K562 (cell line): ENCODE results near the gene RHEX. TPM values are rescaled to one million over a fixed set of nuclear protein-coding genes. Genes with fewer than 3 reads are reported as not detected.

Source experiments
- CXXC5 ChIP-seq: fragments of 250-450 bp; sonication (Bioruptor Pico); IDR thresholded peaks from 2 replicates; pipeline ENCODE4 v1.8.0; 2022; ENCODE audit warnings: inconsistent platforms, mild to moderate bottlenecking, moderate library complexity
- EGR1 ChIP-seq: fragments of 450-650 bp; conservative IDR thresholded peaks from 2 replicates; pipeline ENCODE4 v1.6.1; 2017; ENCODE audit warnings: mild to moderate bottlenecking
- FOXA3 ChIP-seq, 2 experiments: fragments of 450-650 bp in 1 of 2; sonication (generic) in 1 of 2; formaldehyde crosslinking; IDR thresholded peaks in 1 of 2; conservative IDR thresholded peaks in 1 of 2; 2 replicates each; pipeline versions ENCODE4 v1.4.0 to v1.8.0; 2020 to 2022; ENCODE audit warnings: mild to moderate bottlenecking in 2 of 2, missing genetic modification reagents in 1 of 2
- FOXK2 ChIP-seq, 2 experiments: fragments of 450-650 bp; IDR thresholded peaks in 1 of 2; conservative IDR thresholded peaks in 1 of 2; 2 replicates each; pipeline ENCODE4 v1.6.1; 2016; ENCODE audit warnings: low read depth in 2 of 2, mild to moderate bottlenecking in 1 of 2
- KLF16 ChIP-seq: IDR thresholded peaks from 2 replicates; pipeline ENCODE4 v1.6.1; 2016; ENCODE audit warnings: antibody characterized with exemption
- PHB2 ChIP-seq: fragments of 450-650 bp; IDR thresholded peaks from 2 replicates; pipeline ENCODE4 v1.6.1; 2017; ENCODE audit warnings: low read depth
- ZBED1 ChIP-seq: IDR thresholded peaks from 2 replicates; pipeline ENCODE4 v1.6.1; 2014
- ZNF217 ChIP-seq: sonication (generic); formaldehyde crosslinking; IDR thresholded peaks from 2 replicates; pipeline ENCODE4 v1.8.0; 2022; ENCODE audit warnings: mild to moderate bottlenecking, missing genetic modification reagents
- ZNF347 ChIP-seq: fragments of 450-650 bp; formaldehyde crosslinking; IDR thresholded peaks from 2 replicates; pipeline ENCODE4 v1.4.0; 2020; ENCODE audit warnings: low read depth, mild to moderate bottlenecking, moderate library complexity
- polyA plus RNA-seq, 8 experiments: library from polyadenylated mRNA; depleted of rRNA in 4 of 8; stranded (reverse) in 5 of 8; unstranded in 3 of 8; fragments of >200 nt; fragmentation: Nextera tagmentation in 2 of 8; fragmentation: Illumina TruSeq in 1 of 8; extraction: Ambion mirVana in 2 of 8; extraction: Trizol in 1 of 8; gene quantifications; 2 replicates each; pipeline versions ENCODE4 v1.2.1 to v1.2.3, GENCODE V29; 2011 to 2014; ENCODE audit warnings: inconsistent platforms in 1 of 8, missing spikeins in 1 of 8
- total RNA-seq, 7 experiments: library from RNA; depleted of rRNA in 6 of 7; stranded (reverse); fragments of >200 nt in 6 of 7; fragmentation: Illumina TruSeq in 2 of 7; extraction: Trizol in 2 of 7; gene quantifications; 2 replicates each; pipeline versions ENCODE4 v1.2.1 to v1.2.3, GENCODE V29; 2011 to 2021; ENCODE audit warnings: low replicate concordance in 1 of 7
- TF ChIP-seq, protein P1 (sequence below): fragments of 450-650 bp; IDR thresholded peaks from 2 replicates; pipeline ENCODE4 v1.7.0; 2016; ENCODE audit warnings: borderline replicate concordance
- TF ChIP-seq, protein P2 (sequence below), 3 experiments: fragments of 200-800 bp in 1 of 3; fragments of 250-450 bp in 1 of 3; fragments of 450-650 bp in 1 of 3; sonication (Bioruptor Pico) in 1 of 3; sonication (Bioruptor generic) in 1 of 3; formaldehyde crosslinking in 1 of 3; IDR thresholded peaks; 2 replicates each; pipeline versions ENCODE4 v1.6.1 to v1.8.0; 2016 to 2022; ENCODE audit warnings: mild to moderate bottlenecking in 2 of 3, missing genetic modification characterization in 2 of 3, missing compliant biosample characterization in 1 of 3, moderate library complexity in 1 of 3
- TF ChIP-seq, protein P3 (sequence below): sonication (generic); formaldehyde crosslinking; IDR thresholded peaks from 2 replicates; pipeline ENCODE4 v1.8.0; 2023; ENCODE audit warnings: missing genetic modification reagents, mild to moderate bottlenecking, borderline replicate concordance
- TF ChIP-seq, protein P4 (sequence below): fragments of 450-650 bp; conservative IDR thresholded peaks from 2 replicates; pipeline ENCODE4 v1.6.1; 2016; ENCODE audit warnings: missing genetic modification characterization, low read depth, mild to moderate bottlenecking, missing compliant biosample characterization, moderate library complexity

RHEX gene
- total and polyA plus RNA-seq, 9 of the 15 experiments (the other 6 are each of a cell fraction or from before 2014, with no cell fraction given), result not detected

DNA sequence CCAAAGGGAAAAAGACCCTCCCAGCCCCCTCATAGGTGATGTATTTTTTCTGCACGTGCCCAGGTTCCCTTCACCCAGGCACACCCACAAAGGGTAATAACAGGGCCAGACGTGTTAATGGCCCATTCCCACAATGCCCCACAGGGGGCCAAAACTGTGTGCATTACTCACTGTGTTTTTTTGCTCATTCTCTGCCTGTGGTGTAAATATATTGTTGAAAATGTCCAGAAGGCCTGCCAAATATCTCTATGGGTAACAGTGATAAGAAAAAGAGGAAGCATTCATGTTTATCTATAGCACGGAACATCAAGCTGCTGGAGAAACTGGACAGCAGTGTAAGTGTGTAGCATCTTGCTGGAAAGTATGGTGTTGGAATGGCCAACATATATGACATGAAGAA, 21.9 kb downstream of the RHEX start (continued):
- TF ChIP-seq KLF16 (peak; percentile 95), CXXC5 (CRISPR knock-in tag) (peak; percentile 70), ZNF217 (no peak), EGR1 (no peak), PHB2 (no peak), ZBED1 (0 out of 2 replicates have a peak, but pooled peaks have one; percentile 43), FOXK2 (conservative IDR thresholded peaks at IDR 0.05 in 1 of 2, IDR thresholded peaks at IDR 0.05 in 1 of 2; ENCODE audit: low read depth in 2 of 2) (peak; percentile 80 to 82; a peak in 3 of 4 replicates), FOXA3 (CRISPR knock-in tag; conservative IDR thresholded peaks at IDR 0.05 in 1 of 2, IDR thresholded peaks at IDR 0.05 in 1 of 2) (peak; percentile 19 to 89; a peak in 3 of 4 replicates), ZNF347 (no peak)
- TF ChIP-seq, protein P1, sequence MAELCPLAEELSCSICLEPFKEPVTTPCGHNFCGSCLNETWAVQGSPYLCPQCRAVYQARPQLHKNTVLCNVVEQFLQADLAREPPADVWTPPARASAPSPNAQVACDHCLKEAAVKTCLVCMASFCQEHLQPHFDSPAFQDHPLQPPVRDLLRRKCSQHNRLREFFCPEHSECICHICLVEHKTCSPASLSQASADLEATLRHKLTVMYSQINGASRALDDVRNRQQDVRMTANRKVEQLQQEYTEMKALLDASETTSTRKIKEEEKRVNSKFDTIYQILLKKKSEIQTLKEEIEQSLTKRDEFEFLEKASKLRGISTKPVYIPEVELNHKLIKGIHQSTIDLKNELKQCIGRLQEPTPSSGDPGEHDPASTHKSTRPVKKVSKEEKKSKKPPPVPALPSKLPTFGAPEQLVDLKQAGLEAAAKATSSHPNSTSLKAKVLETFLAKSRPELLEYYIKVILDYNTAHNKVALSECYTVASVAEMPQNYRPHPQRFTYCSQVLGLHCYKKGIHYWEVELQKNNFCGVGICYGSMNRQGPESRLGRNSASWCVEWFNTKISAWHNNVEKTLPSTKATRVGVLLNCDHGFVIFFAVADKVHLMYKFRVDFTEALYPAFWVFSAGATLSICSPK, result no peak
- TF ChIP-seq, protein P2, sequence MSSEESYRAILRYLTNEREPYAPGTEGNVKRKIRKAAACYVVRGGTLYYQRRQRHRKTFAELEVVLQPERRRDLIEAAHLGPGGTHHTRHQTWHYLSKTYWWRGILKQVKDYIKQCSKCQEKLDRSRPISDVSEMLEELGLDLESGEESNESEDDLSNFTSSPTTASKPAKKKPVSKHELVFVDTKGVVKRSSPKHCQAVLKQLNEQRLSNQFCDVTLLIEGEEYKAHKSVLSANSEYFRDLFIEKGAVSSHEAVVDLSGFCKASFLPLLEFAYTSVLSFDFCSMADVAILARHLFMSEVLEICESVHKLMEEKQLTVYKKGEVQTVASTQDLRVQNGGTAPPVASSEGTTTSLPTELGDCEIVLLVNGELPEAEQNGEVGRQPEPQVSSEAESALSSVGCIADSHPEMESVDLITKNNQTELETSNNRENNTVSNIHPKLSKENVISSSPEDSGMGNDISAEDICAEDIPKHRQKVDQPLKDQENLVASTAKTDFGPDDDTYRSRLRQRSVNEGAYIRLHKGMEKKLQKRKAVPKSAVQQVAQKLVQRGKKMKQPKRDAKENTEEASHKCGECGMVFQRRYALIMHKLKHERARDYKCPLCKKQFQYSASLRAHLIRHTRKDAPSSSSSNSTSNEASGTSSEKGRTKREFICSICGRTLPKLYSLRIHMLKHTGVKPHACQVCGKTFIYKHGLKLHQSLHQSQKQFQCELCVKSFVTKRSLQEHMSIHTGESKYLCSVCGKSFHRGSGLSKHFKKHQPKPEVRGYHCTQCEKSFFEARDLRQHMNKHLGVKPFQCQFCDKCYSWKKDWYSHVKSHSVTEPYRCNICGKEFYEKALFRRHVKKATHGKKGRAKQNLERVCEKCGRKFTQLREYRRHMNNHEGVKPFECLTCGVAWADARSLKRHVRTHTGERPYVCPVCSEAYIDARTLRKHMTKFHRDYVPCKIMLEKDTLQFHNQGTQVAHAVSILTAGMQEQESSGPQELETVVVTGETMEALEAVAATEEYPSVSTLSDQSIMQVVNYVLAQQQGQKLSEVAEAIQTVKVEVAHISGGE (CRISPR knock-in tag; IDR thresholded peaks at IDR 0.05), result 0 out of 6 replicates have a peak, but pooled peaks of 1 of the 3 experiments have one; percentile 60
- TF ChIP-seq, protein P3, sequence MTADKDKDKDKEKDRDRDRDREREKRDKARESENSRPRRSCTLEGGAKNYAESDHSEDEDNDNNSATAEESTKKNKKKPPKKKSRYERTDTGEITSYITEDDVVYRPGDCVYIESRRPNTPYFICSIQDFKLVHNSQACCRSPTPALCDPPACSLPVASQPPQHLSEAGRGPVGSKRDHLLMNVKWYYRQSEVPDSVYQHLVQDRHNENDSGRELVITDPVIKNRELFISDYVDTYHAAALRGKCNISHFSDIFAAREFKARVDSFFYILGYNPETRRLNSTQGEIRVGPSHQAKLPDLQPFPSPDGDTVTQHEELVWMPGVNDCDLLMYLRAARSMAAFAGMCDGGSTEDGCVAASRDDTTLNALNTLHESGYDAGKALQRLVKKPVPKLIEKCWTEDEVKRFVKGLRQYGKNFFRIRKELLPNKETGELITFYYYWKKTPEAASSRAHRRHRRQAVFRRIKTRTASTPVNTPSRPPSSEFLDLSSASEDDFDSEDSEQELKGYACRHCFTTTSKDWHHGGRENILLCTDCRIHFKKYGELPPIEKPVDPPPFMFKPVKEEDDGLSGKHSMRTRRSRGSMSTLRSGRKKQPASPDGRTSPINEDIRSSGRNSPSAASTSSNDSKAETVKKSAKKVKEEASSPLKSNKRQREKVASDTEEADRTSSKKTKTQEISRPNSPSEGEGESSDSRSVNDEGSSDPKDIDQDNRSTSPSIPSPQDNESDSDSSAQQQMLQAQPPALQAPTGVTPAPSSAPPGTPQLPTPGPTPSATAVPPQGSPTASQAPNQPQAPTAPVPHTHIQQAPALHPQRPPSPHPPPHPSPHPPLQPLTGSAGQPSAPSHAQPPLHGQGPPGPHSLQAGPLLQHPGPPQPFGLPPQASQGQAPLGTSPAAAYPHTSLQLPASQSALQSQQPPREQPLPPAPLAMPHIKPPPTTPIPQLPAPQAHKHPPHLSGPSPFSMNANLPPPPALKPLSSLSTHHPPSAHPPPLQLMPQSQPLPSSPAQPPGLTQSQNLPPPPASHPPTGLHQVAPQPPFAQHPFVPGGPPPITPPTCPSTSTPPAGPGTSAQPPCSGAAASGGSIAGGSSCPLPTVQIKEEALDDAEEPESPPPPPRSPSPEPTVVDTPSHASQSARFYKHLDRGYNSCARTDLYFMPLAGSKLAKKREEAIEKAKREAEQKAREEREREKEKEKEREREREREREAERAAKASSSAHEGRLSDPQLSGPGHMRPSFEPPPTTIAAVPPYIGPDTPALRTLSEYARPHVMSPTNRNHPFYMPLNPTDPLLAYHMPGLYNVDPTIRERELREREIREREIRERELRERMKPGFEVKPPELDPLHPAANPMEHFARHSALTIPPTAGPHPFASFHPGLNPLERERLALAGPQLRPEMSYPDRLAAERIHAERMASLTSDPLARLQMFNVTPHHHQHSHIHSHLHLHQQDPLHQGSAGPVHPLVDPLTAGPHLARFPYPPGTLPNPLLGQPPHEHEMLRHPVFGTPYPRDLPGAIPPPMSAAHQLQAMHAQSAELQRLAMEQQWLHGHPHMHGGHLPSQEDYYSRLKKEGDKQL, result no peak
- TF ChIP-seq, protein P4, sequence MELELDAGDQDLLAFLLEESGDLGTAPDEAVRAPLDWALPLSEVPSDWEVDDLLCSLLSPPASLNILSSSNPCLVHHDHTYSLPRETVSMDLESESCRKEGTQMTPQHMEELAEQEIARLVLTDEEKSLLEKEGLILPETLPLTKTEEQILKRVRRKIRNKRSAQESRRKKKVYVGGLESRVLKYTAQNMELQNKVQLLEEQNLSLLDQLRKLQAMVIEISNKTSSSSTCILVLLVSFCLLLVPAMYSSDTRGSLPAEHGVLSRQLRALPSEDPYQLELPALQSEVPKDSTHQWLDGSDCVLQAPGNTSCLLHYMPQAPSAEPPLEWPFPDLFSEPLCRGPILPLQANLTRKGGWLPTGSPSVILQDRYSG (tag), result no peak
